Heart left ventricle (tissue), 16 donors: ENCODE measurements around the gene PADI6. TPM values are rescaled to one million over a fixed set of nuclear protein-coding genes. Genes with fewer than 3 reads are reported as not detected.

ENCODE experiments used
- ATAC-seq, 4 donors: fragments of 200-7000 bp; cut with Tn5 transposase; one replicate each; pipeline ENCODE4 v1.9.1; 2020 to 2022; ENCODE audit warnings: moderate library complexity in 4 of 4, mild to moderate bottlenecking in 3 of 4, moderate number of reproducible peaks in 1 of 4
- DNase-seq, 5 donors: peaks; one replicate each; pipeline ENCODE4 v3.0.0-alpha.2; 2020
- H3K27ac ChIP-seq, 12 donors: fragments of 200-600 bp; sonication (generic) in 4 of 12; one replicate each; pipeline versions ENCODE4 v1.5.0 to v1.8.0; 2016 to 2022; ENCODE audit warnings: mild to moderate bottlenecking in 2 of 12
- H3K27me3 ChIP-seq, 9 donors: fragments of 200-600 bp; sonication (generic) in 2 of 9; one replicate each; pipeline versions ENCODE4 v1.5.1 to v1.8.0; 2016 to 2022; ENCODE audit warnings: mild to moderate bottlenecking in 3 of 9
- H3K36me3 ChIP-seq, 9 donors: fragments of 200-600 bp; sonication (generic) in 2 of 9; one replicate each; pipeline versions ENCODE4 v1.5.0 to v1.8.0; 2018 to 2022; ENCODE audit warnings: mild to moderate bottlenecking in 2 of 9
- H3K4me1 ChIP-seq, 12 donors: fragments of 200-600 bp; sonication (generic) in 4 of 12; one replicate each; pipeline versions ENCODE4 v1.5.0 to v1.8.0; 2016 to 2022; ENCODE audit warnings: mild to moderate bottlenecking in 3 of 12
- H3K4me3 ChIP-seq, 12 donors: fragments of 200-600 bp; sonication (generic) in 4 of 12; one replicate each; pipeline versions ENCODE4 v1.5.0 to v1.8.0; 2017 to 2022; ENCODE audit warnings: mild to moderate bottlenecking in 9 of 12, moderate library complexity in 4 of 12
- H3K9me3 ChIP-seq, 12 donors: fragments of 200-600 bp; sonication (generic) in 4 of 12; one replicate each; pipeline versions ENCODE4 v1.5.0 to v1.8.0; 2016 to 2022; ENCODE audit warnings: mild to moderate bottlenecking in 1 of 12
- CTCF ChIP-seq, 12 donors: fragments of 200-600 bp; sonication (generic) in 4 of 12; IDR thresholded peaks; one replicate each; pipeline versions ENCODE4 v1.5.0 to v1.8.0; 2018 to 2022; ENCODE audit warnings: antibody characterized with exemption in 12 of 12, mild to moderate bottlenecking in 5 of 12
- POLR2A ChIP-seq, 2 donors: fragments of 450-650 bp; IDR thresholded peaks; one replicate each; pipeline ENCODE4 v1.6.1; 2017; ENCODE audit warnings: antibody characterized with exemption in 2 of 2, mild to moderate bottlenecking in 2 of 2, moderate library complexity in 2 of 2
- WGBS, 4 donors: extraction: QIAGEN DNeasy Blood & Tissue Kit in 2 of 4; methylation state at CpG; one replicate each; pipeline versions ENCODE4 v1.1.5 to v1.1.7; 2013 to 2018; 5-methylcytosine and 5-hydroxymethylcytosine counted together
- intact Hi-C, 10 donors: fragments of 100-400 bp; cut with DNase I; formaldehyde crosslinking; loops; one replicate each; pipeline versions ENCODE4 v1.11.1 to v1.14.2; 2022
- polyA plus RNA-seq, 2 donors: library from polyadenylated mRNA; stranded (reverse); fragments of 200-250 nt; gene quantifications; one replicate each; pipeline ENCODE4 v1.2.3, GENCODE V29; 2013
- total RNA-seq, 9 donors: library from RNA; depleted of rRNA in 2 of 9; stranded (reverse); fragments of >200 nt in 2 of 9; fragmentation: NEBNext Ultra II Directional in 3 of 9; extraction: Animal tissue kit (Norgen Biotek cat#: 25700) in 3 of 9; gene quantifications; one replicate each; pipeline versions ENCODE4 v1.1.0 to v1.2.4, GENCODE V29; 2016 to 2023
- donor health status: ischemic (EF 13 %, LVEDD 7.1; RV severe dilation, severe dysfunction).
- donor health status: healthy with polysubstance abuse.
- donor health status: DM: no; HTN: yes; CAD: no.
- donor health status: DM: no; HTN: no; CAD: no.
- donor health status: ischemic (EF 25% LVEDD 6.9; RV normal size, moderate dysfunction).
- donor health status: ischemic (EF 25% LVEDD 5.7; RV mildly dilated, moderate dysfunction).
- donor health status: healthy.
- donor health status: DM: yes; HTN: yes; CAD: no.
- donor health status: ischemic (EF 35%, LVEDD 5.7; RV mildly dilated, moderate dysfunction).
- donor health status: nonischemic (EF 11% LVEDD 7.7; RV severe dilation, severe dysfunction).
- donor health status: DM: yes; HTN: yes; CAD: no.
- donor health status: PGD.
- donor health status: ischemic (EF 29% LVEDD 5.4; RV normal size, mild dysfunction).
- donor health status: nonischemic (EF 23%, LVEDD 6.1; RV moderate dilation, normal function).

The PADI6 gene
- total and polyA plus RNA-seq, 11 donors = not detected

- intact Hi-C loops = loop anchor here in 2 of 10 donors (10.0 kb wide), 1 partner anchor 208 kb away; no protein-coding TSS in a partner anchor
- 87 to 92% (median 88%) methylated on average over 8 of the region's 8 CpGs for WGBS, 4 donors
- no peak for DNase-seq
- no peaks in the 10 kb centered on the region for H3K4me1 ChIP-seq
- no peaks in the 10 kb centered on the region for H3K36me3 ChIP-seq
- ATAC-seq = no peak
- peaks cover 0 to 47% (median 0%) of the 10 kb centered on the region in 9 donors for H3K27me3 ChIP-seq
- H3K9me3 ChIP-seq = peaks cover 0 to 4% (median 0%) of the 10 kb centered on the region in 12 donors
- no peak overlapping the region for H3K27ac ChIP-seq
- TF ChIP-seq POLR2A (IDR thresholded peaks at IDR 0.05) = no peak
- TF ChIP-seq CTCF (IDR thresholded peaks at IDR 0.05) = no peak
- no peak overlapping the region for H3K4me3 ChIP-seq
Measured at GRCh38 chr1:17333081-17333480, 38.9 kb upstream of the PADI6 start.

GRCh38 chr1:17335821-17336710 is 35.9 kb upstream of the PADI6 start:
- no peak overlapping the region for H3K4me3 ChIP-seq
- no peaks in the 10 kb centered on the region for H3K36me3 ChIP-seq
- no peak for TF ChIP-seq POLR2A (IDR thresholded peaks at IDR 0.05)
- peak; percentile 49 to 80 (median 67) for TF ChIP-seq CTCF (IDR thresholded peaks at IDR 0.05)
- H3K9me3 ChIP-seq = peaks cover 0 to 4% (median 0%) of the 10 kb centered on the region in 12 donors
- ATAC-seq = peak in 2 of 4 donors; percentile 52 to 55
- H3K27me3 ChIP-seq = peaks cover 0 to 43% (median 0%) of the 10 kb centered on the region in 9 donors
- 23 to 29% (median 27%) methylated on average over 15 to 20 of the region's 20 CpGs for WGBS, 4 donors
- intact Hi-C loops = loop anchor here in 7 of 10 donors (5.0 to 10.0 kb wide), 4 partner anchors 209 to 279 kb away; no protein-coding TSS in a partner anchor
- no peak overlapping the region for H3K27ac ChIP-seq
- H3K4me1 ChIP-seq = no peaks in the 10 kb centered on the region
- peak; percentile 37 to 80 (median 55) for DNase-seq

- Histone ChIP-seq H3K4me1 (no peaks in the 10 kb centered on the region), H3K9me3 (peaks cover 0 to 2% (median 0%) of the 10 kb centered on the region in 12 donors), H3K36me3 (no peaks in the 10 kb centered on the region), H3K27me3 (peaks cover 0 to 39% (median 0%) of the 10 kb centered on the region in 9 donors), H3K27ac (no peak overlapping the region), H3K4me3 (no peak overlapping the region)
- 69 to 74% (median 71%) methylated on average over 15 of the region's 15 CpGs for WGBS, 4 donors
- DNase-seq (no peak), ATAC-seq (no peak)
- no peak for TF ChIP-seq POLR2A (IDR thresholded peaks at IDR 0.05)
- no peak for TF ChIP-seq CTCF (IDR thresholded peaks at IDR 0.05)
- intact Hi-C loops = loop anchor here in 7 of 10 donors (5.0 to 10.0 kb wide), 4 partner anchors 212 to 282 kb away; no protein-coding TSS in a partner anchor
Measured at GRCh38 chr1:17338706-17339493, 33.1 kb upstream of the PADI6 start.
